ENCODE results near the gene CMBL. TPM values are rescaled to one million over a fixed set of nuclear protein-coding genes. Genes with fewer than 3 reads are reported as not detected.

The CMBL gene
- total RNA-seq, 3 donors from 2014 or later: 8.2 to 9.4 (median 9.2) TPM

- no peaks in the 10 kb centered on the region for H3K4me1 ChIP-seq
- H3K27me3 ChIP-seq: no peaks in the 10 kb centered on the region
- H3K36me3 ChIP-seq: peaks cover 7% of the 10 kb centered on the region
- H3K27ac ChIP-seq: no peak overlapping the region
- no peak for TF ChIP-seq POLR2A (IDR thresholded peaks at IDR 0.05)
- no peak for TF ChIP-seq CTCF (IDR thresholded peaks at IDR 0.05)
- no peak for TF ChIP-seq POLR2AphosphoS5 (IDR thresholded peaks at IDR 0.05)
- no peak for DNase-seq (ENCODE audit: low spot score in 2 of 2)
- H3K9me3 ChIP-seq: no peaks in the 10 kb centered on the region
- intact Hi-C loops (cut with DNase I; ENCODE audit: low total_unique reads): no loop called here
- H3K4me3 ChIP-seq: no peak overlapping the region
Measured at GRCh38 chr5:10261065-10261464, 46.6 kb downstream of the CMBL start.

GRCh38 chr5:10259899-10260298 lies 47.8 kb downstream of the CMBL start:
- H3K36me3 ChIP-seq: peaks cover 7% of the 10 kb centered on the region
- peaks cover 0 to 6% of the 10 kb centered on the region in 2 donors for H3K4me1 ChIP-seq
- no peak overlapping the region for H3K27ac ChIP-seq

GRCh38 chr5:10257870-10258269 lies 49.8 kb downstream of the CMBL start:
- no peak for TF ChIP-seq POLR2A (IDR thresholded peaks at IDR 0.05)
- TF ChIP-seq CTCF (IDR thresholded peaks at IDR 0.05): no peak
- no peak for TF ChIP-seq POLR2AphosphoS5 (IDR thresholded peaks at IDR 0.05)
- H3K27ac ChIP-seq: no peak overlapping the region
- no peaks in the 10 kb centered on the region for H3K9me3 ChIP-seq
- H3K27me3 ChIP-seq: no peaks in the 10 kb centered on the region
- peaks cover 7% of the 10 kb centered on the region for H3K36me3 ChIP-seq
- no peak for DNase-seq (ENCODE audit: low spot score in 2 of 2)
- peaks cover 0 to 6% of the 10 kb centered on the region in 2 donors for H3K4me1 ChIP-seq
- intact Hi-C loops (cut with DNase I; ENCODE audit: low total_unique reads): no loop called here
- H3K4me3 ChIP-seq: no peak overlapping the region

More at GRCh38 chr5:10259899-10260298, 47.8 kb downstream of the CMBL start:
- intact Hi-C loops (cut with DNase I; ENCODE audit: low total_unique reads): no loop called here
- Histone ChIP-seq H3K27me3 (no peaks in the 10 kb centered on the region), H3K9me3 (no peaks in the 10 kb centered on the region), H3K4me3 (no peak overlapping the region)
- no peak for DNase-seq (ENCODE audit: low spot score in 2 of 2)
- TF ChIP-seq CTCF (IDR thresholded peaks at IDR 0.05): no peak
- TF ChIP-seq POLR2A (IDR thresholded peaks at IDR 0.05): no peak
- TF ChIP-seq POLR2AphosphoS5 (IDR thresholded peaks at IDR 0.05): no peak

GRCh38 chr5:10254686-10255085 lies 53.0 kb downstream of the CMBL start:
- no peak for TF ChIP-seq POLR2AphosphoS5 (IDR thresholded peaks at IDR 0.05)
- TF ChIP-seq CTCF (IDR thresholded peaks at IDR 0.05): no peak
- TF ChIP-seq POLR2A (IDR thresholded peaks at IDR 0.05): no peak
- Histone ChIP-seq H3K27ac (no peak overlapping the region), H3K4me1 (peaks cover 0 to 15% of the 10 kb centered on the region in 2 donors), H3K27me3 (no peaks in the 10 kb centered on the region), H3K4me3 (no peak overlapping the region), H3K9me3 (no peaks in the 10 kb centered on the region), H3K36me3 (no peaks in the 10 kb centered on the region)
- intact Hi-C loops (cut with DNase I; ENCODE audit: low total_unique reads): no loop called here
- no peak for DNase-seq (ENCODE audit: low spot score in 2 of 2)

- Histone ChIP-seq H3K27ac (no peak overlapping the region), H3K27me3 (no peaks in the 10 kb centered on the region), H3K4me3 (no peak overlapping the region), H3K36me3 (no peaks in the 10 kb centered on the region), H3K4me1 (peaks cover 0 to 20% of the 10 kb centered on the region in 2 donors), H3K9me3 (no peaks in the 10 kb centered on the region)
- intact Hi-C loops (cut with DNase I; ENCODE audit: low total_unique reads): no loop called here
- TF ChIP-seq POLR2A (IDR thresholded peaks at IDR 0.05): no peak
- no peak for TF ChIP-seq POLR2AphosphoS5 (IDR thresholded peaks at IDR 0.05)
- TF ChIP-seq CTCF (IDR thresholded peaks at IDR 0.05): no peak
- DNase-seq (ENCODE audit: low spot score in 2 of 2): no peak
Measured at GRCh38 chr5:10253390-10253789, 54.3 kb downstream of the CMBL start.
